ENCODE results near the gene NFE2.
"Not testable (repeated sequence)": the region's sequence is repeated elsewhere in the genome, so short reads cannot be mapped to it uniquely, and the experiment has no call there.

The NFE2 gene

DNA sequence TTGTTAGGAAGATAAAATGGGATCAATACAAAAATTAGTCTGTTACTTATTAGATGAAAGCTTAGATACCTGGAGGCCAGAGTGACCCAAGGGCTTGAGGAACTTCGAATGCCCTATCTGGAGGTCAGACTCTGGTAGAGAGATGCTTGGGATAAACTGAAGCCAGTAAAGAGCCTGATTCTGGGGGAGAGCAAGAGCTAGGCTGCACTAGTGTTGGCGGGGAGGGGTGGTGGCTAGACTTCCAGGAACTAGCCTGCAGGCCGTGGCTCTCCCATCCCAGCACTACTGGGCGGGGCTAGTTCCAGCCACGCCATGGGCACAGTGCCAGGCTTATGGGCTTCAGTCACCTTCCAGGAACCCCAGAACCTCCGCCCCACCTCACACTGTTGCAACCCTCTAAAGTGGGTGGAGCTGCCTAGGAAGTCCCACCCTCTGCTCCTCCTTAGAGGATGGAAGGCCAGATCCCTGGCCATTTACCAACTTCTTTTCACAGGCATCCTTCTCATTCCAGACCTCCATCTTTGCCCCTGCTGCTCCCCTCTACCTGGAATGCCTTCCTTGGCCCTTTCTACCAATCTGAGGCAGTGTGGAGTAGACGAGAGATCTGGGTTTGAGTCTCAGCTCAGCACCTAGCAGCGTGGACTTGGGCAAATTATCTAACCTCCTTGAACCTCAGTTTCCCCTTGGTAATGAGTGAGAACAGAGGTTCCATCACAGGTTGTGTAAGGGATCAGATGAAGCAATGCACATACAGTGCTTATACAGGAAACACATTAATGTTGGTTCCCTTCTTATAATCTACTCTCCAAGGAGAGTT lies 6.3 kb upstream of the NFE2 start:
- DNase-seq (ENCODE audit: low read depth in 2 of 2): no peak

DNA sequence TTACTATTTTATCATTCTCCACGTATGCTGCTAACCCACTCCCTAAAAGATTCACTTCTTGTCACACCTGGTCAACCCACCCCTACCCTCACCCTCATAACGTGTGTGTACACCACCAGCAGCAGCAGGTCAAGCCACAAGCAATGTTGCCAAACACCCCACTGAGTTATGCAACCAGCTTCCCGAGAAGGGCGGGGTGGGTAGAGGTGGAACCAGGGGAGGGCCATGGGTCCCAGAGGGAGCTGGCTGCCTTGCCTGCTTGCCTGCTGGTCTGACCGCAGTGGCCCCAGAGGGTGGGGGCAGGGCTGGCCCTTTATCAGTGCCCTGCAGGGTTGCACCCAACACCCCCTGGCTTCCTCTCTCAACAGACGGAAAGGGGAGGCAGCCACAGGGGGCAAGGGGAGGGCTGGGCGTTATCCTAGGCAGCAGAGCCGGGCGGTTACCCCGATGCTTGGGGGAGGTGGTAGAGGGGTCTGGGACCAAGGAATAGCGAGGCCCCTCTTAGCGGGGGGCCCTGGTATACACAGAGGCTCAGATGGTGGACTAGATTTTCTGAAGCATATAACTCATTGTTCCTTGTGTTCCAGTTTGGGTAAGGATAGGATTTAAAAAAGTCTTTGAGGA lies 3.5 kb upstream of the NFE2 start:
- no peak for DNase-seq (ENCODE audit: low read depth in 2 of 2)

DNA sequence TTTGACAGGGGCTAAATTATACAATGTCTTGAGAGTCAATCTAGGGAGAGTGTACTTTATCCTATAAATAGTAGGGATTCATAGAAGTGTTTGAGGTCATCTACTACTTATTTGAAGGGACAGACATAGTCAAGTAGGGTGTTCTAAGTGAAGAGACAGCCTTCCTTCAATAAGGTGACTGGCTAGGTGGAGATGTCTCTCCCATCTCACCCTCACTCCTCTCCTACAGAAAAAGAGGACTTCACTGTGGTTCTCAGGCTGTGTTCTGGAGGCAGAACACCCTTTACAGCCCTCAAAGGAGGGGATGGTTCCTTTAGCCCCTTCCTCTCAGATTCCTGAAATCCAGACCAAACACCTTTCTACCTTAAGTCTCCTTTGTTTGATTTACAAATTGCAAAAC lies 2.8 kb upstream of the NFE2 start:
- no peak for DNase-seq (ENCODE audit: low read depth in 2 of 2)

DNA sequence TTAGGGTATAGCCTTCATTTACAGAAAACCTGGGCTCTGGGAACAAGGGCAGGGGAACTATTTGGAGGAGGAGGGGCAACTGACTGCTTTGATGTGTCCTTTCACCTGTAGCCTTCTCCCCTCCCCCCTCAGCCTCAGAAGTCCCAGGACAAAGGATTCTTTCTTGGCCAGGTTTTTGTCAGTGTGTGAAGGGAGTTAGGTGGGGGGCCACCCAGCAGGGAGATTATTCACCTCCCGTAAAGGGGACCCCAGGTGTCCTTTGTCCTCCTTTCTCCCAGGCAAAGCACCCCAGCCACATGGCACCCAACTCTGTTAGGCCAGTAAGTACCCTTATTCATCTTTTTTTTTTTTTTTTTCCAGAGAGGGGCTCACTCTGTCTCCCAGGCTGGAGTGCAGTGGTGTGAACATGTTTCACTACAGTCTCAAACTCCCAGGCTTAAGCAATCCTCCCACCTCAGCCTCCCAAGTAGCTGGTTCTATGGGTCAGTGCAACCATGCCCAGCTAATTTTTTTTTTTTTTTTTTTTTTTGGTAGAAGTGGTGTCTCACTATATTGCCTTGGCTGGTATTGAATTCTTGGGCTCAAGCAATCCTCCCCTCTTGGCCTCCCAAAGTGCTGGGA lies 723 bp upstream of the NFE2 start:
- no peak for DNase-seq (ENCODE audit: low read depth in 2 of 2)

DNA sequence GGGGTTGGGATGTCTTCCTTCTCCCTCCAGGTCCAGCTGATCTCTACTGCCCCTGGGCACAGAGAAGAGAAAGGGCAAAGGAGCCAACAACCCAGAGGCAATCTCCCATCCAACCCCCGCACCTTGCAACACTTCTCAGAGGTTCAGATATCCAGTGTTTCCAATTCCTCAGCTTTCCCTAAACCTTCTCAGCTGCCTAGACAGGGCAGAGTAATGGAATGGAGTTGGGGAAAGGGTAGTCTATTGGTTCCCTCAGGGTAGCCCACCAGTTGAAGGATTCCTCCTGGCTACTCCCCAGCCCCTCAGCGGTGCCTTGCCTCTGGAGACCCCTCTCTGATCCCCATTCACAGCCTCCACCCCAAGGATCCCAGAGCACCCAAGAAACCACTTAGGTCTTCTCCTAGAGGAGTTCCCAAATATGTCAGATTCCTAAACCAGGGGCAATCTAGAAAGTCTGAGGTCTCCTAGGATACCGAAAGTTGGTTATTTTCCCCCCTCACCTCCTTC lies 537 bp downstream of the NFE2 start:
- no peak for DNase-seq (ENCODE audit: low read depth in 2 of 2)

DNA sequence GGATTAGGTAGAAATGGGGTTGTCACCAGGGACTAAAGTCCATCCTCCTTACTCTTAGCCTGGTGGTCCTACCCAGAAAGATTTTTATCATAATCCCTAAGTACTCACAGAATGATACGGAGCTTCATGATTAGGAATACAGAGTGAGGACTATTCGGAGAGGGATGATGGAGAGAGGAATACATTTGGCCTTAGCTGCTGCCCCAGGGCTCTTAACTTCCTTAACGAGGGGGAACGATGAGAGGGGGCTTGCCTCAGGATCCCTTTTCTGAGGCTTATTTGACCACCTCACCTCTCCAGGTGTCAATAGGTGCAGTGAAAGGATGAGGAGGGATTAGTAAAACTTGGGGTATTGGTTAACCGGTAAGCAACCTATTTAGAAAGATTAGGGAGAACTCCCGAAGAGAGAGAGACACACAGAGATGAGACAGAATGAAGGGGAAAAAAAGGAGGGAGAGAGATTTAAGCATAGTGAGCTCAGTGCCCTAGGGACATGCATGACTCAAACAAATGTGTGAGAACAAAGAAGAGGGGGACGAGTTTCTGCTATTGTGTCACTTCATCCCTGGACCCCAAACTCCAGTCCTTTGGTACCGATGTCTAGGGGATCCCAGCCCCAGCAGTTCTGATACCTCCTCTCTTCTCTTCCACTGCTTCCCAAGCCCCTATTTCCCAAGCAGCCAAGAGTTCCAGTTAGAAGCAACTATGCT lies 1.1 kb downstream of the NFE2 start:
- DNase-seq (ENCODE audit: low read depth in 2 of 2): no peak

DNA sequence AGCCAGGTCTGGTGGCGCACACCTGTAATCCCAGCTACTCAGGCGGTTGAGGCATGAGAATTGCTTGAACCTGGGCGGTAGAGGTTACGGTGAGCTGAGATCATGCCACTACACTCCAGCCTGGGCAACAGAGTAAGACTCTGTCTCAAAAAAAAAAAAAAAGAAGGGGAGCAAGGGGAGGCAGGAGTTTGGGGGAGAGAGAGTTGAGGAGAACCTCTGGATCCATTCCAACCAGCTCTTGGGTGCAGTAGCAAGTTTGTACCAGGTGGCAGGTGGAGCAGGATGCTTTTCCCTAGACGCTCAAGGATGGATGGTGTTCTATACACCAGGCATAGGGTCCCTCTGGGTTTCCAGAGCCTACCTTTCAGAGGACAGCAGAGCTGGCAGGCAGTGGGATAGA lies 1.9 kb downstream of the NFE2 start:
- no peak for DNase-seq (ENCODE audit: low read depth in 2 of 2)

DNA sequence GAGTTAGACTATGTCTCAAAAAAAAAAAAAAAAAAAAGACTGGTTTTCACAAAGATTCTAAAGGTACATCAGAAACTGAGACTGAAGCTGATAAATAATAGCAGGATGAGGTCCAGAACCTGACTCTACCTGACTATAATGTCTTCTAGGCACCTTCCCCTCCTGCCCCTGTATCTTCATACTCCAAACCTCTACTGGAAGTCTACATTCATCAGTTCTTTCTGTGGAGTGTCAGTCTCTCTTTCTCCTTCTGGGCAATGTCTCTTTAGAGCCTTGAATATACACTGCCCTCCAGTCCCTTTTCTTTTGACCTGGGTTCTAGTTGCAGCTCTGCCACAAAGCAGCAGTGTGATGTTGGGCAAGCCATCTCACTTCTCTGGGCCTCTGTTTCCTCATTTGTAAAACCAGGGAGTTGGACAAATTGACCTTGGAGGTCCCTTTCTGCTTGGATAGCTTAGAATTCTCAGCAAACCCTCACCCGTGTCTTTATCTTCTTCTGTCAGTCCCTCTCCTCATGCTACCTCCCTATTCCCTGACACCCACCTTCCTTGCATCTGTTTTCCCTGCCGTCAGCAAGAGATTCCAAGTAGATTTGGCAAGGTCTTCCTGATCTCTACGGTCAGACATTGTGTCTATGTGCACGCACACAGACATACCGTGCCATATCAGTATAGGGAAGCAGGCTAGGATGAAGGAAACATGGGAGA lies 4.3 kb downstream of the NFE2 start:
- DNase-seq (ENCODE audit: low read depth in 2 of 2): no peak

DNA sequence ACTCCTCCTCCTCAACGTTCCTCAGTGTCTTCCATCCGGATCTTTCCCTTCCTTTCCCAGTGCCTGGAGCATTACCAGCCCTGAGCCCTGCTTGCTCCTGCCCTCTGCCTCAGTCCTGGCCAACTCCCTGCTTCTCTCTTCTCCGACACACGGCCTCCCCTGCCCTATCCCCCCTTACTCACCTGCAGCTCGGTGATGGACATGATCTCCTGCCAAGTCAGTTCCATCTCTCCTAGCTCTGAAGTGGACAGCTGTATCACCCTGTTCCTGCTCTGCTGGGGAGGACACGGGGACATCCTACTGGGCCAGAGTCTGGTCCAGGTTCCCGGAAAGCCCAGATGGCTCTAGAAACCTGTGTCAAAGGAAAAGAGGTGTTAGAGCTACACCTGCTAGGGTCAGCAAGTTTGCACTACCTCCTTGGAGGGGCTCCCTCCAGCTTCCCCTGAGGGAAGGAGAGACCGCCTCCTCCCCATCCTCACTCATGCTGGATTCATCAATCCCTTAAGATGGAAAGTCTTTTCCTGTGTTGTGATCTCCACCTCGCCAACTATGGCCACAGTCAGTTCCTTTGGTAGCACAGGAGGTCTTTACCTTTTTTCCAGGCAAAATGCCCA lies 5.8 kb downstream of the NFE2 start:
- DNase-seq (ENCODE audit: low read depth in 2 of 2): no peak

DNA sequence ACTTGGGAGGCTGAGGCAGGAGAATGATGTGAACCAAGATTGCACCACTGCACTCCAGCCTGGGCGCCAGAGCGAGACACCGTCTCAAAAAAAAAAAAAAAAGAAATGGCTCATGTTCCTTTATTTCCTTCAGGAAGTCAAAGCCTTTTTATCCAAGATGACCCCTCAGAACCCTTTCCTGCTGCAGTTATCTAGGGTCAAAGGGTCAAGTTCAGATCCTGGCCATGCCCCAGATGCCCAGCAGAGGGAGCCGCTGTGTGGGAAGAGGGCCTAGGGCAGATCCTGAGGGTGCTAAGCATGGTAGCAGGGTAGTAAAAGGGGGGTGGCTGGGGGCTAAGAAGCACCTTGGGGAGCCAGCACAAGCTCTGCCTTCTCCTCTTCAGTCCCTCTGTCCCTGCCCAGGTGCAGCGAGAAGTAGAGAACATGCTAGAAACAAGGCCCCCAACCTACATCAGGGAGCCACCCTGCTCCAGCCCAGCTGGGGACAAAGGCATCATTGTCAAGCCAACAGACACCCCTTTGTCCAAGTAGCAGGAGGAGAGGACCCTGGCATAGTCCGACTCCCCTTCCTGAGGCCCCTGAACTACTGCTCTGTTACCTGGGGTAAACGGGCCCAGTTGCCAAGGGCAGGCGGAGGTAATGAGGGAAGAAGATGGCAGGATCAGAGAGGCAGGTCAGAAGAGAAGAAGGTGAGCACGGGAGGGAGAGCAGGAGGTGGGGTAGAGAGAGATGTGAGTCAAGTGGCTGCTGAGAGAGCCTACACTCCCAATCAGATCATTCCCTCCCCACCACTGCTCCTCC lies 6.5 kb downstream of the NFE2 start:
- DNase-seq (ENCODE audit: low read depth in 2 of 2): no peak

DNA sequence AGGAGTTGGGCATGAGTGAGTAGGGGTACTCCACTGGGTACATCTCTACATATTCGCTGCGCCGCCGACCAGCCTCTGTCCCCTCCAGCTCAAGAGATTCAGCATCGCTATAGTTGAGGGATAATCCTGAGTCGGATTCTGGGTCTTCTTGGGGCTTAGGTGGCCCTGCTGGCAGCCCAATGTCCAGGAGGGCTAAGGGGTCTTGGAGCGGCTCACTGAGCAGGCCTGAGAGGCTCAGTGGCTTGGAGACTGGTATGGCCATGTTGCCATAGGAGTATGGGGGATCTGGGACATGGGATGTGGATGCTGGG lies 7.9 kb downstream of the NFE2 start:
- no peak for DNase-seq (ENCODE audit: low read depth in 2 of 2)

DNA sequence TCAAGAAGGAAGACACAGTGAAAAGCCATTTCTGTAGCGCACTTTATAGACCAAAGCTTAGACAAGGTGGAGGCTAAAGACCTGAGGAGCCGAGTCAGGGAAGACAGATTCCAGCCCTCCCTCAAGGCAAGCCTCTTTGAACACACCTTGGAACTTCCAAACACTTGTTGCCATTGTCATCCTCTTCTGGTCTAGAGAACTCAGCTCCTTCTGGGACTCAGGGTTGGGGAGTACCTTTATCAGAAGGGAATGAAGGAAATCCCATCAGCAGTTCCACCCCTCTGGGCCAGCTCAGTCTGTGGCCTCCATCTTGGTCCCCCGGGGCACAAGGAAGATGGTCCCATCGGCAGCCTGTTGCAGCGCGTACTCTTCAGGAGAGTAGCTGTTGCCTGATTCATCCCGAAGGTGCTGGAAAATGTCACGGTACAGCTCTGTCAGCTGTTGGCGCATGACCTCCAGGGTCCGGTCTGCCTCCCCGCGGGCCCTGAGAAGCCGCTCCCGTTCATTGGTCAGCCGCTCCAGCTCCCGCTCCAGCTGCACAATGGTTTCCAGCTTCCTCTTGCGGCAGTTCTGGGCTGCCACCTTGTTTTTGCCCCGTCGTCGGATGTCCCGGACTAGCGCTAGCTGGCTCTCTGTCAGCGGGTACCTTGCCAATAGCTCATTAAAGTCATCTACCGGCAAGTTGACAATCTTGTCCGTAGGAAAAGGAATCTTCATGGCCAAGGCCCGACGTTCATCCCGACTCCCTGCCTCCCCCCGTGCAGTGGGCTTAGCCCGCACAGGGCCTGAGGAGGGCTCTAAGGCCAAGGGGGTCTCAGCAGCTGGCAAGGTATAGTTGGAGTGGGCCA lies 8.5 kb downstream of the NFE2 start:
- DNase-seq (ENCODE audit: low read depth in 2 of 2): no peak

DNA sequence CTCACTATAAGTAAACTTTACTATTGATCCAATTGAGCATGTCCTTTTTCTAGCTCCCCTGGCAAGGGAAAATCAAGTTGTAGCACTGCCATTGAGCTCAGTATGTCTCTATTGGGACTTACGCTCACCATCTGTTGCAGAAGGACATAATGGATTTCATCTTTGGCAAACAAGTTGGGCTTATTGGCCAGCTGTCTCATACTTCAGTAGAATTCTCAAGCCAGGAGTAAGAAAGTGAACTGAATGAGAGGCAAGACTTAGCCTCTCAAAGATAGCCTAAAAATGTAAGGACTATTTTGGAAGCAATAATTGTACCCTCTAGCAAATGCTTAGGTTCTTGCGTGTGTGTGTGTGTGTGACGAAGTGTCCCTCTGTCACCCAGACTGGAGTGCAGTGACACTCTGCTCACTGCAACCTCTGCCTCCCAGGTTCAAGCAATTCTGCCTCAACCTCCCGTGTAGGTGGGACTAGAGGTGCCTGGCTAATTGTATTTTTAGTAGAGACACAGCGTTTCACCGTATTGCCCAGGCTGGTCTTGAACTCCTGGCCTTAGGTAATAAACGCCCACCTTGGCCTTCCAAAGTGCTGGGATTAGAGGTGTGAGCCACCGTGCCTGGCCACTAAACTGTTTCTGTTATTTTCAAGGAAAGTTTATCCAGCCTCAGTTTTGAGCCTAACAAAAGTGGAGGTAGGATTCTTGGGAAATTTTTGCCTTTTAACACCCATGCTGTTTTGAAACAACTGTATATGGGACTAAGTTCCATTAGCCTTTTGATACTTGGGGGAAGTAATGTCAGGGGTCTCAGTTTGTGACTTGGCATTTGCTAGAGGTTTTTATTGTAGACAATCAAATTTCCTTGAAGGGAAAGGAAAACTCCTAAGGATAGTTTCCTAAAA lies 13.3 kb downstream of the NFE2 start:
- no peak for DNase-seq (ENCODE audit: low read depth in 2 of 2)

DNA sequence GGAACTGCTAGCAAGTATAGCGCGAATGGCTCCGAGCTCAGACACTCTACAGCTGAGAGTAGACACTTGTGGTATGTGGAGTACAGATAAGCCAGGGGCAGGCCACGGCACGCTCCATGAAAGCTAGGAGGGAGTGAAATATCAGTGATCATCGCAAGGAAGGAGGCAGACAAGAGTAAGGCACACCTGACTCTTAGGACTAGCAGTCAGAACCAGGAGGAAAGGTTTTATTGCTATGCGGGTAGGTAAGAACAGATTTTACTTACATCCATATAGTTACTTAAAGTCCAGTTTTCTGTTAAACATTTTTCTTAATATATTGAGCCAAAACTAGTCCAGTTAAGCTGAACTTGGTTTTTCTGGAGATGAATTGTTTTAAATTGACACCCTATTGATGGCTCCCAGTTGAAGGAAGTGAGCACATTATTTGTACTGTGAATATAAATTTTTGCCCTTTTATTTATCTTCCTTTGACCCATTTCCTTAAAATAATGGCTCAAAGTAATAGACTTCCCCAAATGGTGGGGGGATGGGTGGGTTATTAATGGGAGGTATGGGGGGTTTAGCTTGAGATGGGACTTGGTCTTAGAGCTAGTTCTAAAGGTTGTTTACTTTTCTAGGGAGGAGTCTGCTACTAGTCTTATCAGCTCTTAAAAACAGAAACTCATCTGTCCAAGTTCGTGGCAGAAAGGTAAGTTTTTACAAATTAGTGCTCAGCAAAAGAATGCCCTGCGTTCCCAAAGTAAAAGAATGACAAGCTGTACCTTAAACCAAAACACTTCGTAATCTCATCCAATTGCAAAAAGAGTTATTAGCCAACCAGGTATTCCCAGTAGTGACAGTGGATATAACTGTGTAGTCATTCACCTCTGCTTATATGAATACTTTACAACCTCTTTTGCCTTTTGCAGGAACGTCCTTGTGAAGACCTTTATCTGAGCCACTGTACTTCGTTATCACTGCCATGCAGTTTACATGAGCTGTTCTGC lies 14.5 kb downstream of the NFE2 start:
- no peak for DNase-seq (ENCODE audit: low read depth in 2 of 2)

DNA sequence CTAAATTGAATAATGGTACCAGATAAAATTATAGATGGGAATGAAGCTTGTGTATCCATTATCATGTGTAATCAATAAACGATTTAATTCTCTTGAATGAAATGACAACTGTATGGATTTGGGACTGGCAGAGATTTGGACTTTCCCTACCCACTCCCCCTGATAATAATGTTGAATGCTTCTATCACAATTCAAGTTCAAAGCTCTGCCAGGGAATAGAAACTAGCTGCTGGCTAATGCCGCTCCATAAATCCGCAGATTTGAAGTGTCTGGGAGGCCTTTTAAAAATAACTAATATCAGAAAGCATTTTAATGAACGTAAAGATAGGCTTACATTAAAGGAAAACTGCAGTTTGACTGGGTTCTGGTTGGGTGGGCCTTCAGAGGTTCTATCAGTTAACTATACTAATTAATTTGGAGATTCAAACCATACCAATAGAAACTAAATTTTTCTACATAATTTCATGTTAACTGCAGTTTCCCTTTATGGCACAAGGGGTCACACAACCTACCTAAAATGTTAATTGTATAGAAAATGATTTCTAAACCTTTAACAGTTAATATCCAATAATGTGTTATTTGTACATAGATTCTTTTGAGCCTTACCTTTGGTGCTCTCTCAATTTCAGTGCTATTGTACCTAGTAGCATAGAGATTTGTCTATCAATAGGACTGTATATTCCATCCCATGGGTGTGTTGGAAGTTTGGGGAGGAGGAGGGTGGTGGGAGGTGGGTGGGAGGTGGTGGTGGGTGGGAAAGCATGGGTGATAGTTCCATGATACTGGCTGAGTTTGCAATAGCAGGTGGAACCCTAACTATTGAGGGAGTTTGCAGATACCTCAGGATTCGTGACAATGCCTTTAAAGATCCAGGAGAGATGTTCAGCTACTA lies 15.4 kb downstream of the NFE2 start:
- DNase-seq (ENCODE audit: low read depth in 2 of 2): no peak

DNA sequence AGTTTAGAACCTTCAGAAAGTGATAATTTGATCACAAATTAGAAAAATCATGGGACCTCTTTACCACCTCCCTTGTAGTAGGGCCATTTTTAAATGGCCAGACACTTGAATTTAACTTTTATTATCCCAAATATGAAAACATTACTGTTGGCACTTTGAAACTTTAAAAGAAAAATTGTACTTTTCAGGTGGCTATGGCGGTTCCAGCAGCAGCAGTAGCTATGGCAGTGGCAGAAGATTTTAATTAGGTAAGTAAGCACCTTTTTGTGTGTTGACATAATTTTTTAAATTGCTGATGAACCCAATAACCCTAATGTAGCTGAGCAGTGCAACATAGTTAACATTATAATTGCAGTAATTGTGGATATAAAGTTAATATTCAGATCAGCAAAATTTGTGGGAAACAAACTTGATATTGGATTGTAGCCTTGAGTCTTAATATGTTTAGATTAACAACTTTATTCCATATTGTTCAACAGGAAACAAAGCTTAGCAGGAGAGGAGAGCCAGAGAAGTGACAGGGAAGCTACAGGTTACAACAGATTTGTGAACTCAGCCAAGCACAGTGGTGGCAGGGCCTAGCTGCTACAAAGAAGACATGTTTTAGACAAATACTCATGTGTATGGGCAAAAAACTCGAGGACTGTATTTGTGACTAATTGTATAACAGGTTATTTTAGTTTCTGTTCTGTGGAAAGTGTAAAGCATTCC lies 16.6 kb downstream of the NFE2 start:
- not testable (repeated sequence) for DNase-seq (ENCODE audit: low read depth in 2 of 2)

All from activated CD8-positive, alpha-beta memory T cell treated with anti-CD3 and anti-CD28 coated beads for 4 hours (primary cell).